HG03521 (cell line): ENCODE measurements around the gene LRRC46.
A peak's percentile ranks its signal among the peaks of the same experiment; 100 is the strongest.

Source experiments
- ATAC-seq: cut with Tn5 transposase; IDR thresholded peaks from one replicate; pipeline ENCODE4 v1.9.1; 2021; ENCODE audit warnings: mild to moderate bottlenecking, moderate library complexity; ENCODE audit not compliant: unreplicated experiment

The LRRC46 gene

GRCh38 chr17:47808830-47809480 lies 22.5 kb upstream of the LRRC46 start:
- ATAC-seq = no peak

- ATAC-seq = no peak
These were observed 21.2 kb upstream of the LRRC46 start for GRCh38 chr17:47810200-47810821.

DNA sequence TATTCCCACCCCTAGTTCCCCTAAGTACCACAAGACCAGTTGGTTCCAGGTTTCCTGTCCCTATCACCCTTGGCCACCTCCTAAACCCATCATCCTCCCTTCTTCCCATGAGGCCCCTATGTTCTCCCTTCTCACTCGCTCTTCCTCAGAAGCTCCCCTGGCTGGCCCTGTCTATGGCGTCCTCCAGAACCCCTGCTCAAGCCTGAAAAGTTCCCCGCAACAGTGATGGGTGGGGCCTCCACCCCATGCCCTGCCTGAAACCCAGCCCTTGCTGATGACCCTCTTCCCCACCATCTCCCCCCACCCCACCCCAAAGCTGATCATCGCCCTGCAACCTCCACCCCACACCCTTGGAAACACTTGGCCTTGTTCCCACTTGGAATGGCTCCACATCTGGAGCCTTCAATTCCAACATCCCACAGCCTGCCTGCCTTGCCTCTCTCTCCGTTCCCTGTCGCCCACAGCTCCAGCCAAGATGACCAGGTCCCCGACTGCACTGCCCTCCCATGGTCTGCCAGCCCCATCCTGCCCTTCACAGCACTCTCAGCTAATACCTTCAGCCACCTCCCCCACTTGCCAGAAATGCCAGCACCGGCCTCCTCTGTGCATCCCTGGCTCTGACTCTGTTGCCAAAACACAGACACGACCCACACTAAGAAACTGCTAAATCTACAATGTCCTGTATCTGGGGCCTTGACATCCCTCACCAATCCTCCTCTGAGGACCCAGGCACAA lies 20.4 kb upstream of the LRRC46 start:
- ATAC-seq = no peak

DNA sequence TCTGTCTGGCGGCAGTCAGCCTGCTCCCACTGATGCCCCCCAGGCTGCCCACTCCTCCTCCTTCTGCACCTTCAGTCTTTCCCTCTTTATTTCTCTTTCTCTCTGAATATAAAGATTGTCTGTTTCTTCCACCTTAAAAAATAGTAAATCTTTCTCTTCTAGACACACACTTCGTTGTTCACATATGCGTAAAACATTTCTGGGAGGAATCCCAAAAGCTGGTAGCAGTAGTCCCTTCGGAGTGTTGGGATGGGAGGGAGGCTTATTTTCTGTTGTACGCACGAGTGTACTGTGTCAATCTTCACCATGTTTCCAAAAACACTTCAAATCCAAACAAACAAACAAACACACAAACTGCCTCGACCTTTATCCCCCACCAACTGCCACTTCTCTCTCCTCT lies 19.8 kb upstream of the LRRC46 start:
- no peak for ATAC-seq

GRCh38 chr17:47812146-47812920 lies 19.1 kb upstream of the LRRC46 start:
- no peak for ATAC-seq

- no peak for ATAC-seq
These were observed 18.4 kb upstream of the LRRC46 start for GRCh38 chr17:47813077-47813476.

- ATAC-seq = no peak
These were observed 17.9 kb upstream of the LRRC46 start for GRCh38 chr17:47813512-47814031.

GRCh38 chr17:47815106-47815918 lies 16.2 kb upstream of the LRRC46 start:
- ATAC-seq = no peak

DNA sequence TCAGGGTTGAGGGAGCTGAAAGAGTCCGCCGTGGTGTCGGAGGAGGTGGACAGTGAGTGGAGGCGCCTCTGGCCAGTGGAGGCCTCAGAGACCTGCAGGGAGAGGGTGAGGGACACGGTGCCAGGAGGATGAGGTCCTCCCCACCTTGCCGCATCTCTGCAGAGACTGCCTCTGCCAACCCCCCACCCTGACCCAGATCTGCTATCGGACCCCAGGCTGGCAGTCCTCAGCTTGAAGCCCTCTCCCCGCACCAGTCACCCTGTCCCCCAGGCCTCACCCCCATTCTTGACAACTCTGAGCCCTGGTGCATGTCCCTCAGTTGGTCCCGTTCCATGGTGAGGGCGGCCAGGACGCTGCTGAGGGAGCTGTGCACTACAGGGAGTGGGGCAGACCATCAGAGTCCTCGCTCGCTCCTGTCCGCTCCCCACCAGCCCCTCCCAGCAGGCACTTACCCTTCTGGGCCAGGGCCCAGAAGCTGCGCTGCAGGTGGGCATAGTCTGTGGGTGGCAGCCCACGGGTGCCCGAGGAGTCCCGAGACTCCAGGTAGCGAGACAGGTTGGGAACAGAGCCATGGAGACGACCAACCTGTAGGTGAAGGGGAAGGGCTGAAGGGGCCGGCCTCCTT lies 15.2 kb upstream of the LRRC46 start:
- ATAC-seq = no peak

DNA sequence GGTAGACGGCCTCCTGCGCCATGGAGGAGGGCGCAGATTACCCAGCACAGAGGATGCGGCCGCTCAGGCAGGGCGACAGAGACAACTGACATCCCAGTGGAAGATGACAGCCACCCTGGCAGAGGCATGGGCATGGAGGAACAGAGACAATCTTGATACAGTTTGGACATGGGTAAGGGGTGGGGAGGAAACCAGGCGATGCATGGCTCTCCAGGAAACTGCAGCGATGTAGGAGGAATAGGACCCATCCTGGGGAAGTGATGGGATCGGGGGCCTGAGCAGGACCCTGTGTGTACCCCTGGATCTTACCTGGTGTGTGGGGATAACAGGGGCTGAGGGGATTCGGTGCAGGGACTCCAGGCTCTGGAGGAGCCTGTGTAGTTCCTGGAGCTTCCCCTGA lies 14.5 kb upstream of the LRRC46 start:
- ATAC-seq = no peak

DNA sequence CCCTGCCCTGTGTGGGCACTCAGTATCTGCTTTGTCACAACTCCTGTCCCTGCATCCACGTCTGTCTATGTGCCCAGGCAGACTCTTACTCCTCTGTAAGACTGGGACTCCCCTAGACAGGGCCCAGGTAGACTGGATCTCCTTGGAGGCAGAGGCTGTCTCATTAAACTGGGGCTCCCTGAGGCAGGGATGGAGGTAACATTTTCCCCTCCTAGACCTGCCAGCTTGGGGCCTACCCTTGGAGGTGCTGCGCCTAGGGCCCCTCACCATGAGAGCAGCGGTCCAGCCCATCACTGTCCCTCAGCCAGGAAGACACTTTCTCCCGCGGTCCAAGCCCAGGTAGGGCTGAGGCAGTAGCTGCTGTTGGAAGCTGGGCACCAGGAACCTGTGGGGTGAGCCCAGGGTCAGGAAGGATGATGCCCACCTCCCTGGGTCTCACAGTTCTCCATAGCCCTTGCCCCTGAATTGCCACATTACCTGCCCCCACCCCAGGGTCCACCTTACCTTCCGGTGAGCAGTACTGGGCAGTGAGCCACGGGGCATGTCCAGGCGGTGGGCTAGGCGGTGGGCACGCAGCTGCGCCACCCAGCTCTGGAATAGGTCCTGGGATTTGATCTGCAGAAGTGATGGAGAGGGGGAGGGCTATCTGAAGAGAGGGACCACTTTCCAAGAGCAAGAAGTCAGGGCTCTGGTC lies 13.3 kb upstream of the LRRC46 start:
- ATAC-seq = no peak

DNA sequence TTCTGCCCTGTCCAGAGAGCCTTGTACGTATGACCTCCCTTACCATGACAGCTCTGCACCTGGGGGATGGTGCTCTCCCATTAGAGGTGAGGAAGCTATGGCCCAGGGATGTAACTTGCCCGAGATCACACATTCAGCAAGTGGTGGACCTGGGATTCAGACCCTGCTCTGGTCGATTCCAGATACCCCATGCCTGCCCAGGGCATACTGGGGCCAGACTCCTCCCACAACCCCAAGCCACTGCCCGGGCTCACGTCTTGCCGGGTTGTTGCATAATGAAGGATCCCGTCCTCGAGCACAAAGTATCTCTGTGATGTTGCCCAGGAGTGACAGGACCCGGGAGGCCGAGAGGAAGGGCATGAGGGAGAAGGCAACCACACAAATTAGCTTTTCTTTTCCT lies 12.0 kb upstream of the LRRC46 start:
- no peak for ATAC-seq

DNA sequence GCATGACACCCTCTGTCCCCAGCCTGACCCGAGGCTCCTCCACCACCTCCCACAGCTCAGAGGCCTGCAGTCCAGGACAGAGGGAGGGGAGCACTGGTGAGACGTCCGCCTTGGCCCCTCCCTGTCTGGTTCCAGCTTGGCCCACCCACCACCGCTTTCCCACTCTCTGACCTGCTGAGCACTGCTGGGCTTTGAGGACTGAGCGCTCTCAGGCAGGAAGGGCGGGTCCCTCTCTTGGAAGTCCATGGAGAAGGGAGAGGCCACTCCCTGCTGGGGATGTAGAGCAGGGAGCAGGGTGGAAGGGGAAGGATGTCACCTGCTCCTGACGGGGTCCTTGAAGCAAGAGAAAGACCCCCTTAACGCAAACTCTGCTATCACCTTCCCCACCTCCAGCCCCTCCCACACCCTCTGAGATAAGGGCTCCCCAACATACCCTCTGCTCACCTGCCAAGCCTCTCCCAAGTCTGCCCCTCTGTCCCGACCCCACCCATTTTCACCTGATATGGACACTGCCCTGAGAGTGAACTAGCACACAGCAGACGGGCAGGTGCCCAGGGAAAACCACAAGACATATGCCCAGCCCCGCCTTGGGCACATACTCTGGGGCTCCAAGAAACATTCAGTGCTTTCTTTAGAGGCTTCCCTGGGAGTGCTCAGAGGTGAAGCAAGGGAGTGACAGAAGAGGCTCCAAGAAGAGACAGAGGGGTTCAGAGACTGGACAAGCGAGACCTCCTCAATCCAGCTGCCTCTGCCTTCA lies 11.3 kb upstream of the LRRC46 start:
- no peak for ATAC-seq

- no peak for ATAC-seq
These were observed 10.4 kb upstream of the LRRC46 start for GRCh38 chr17:47821031-47821423.

GRCh38 chr17:47821424-47822391 lies 9.8 kb upstream of the LRRC46 start, which contains the start of gene OSBPL7:
Gene OSBPL7, minus strand, starts transcription at chr17:47821794. Its CDS starts 1,516 bp downstream, at chr17:47820278.
- peak; percentile 45 for ATAC-seq

GRCh38 chr17:47822785-47823184 lies 8.7 kb upstream of the LRRC46 start:
- ATAC-seq = no peak

- ATAC-seq = no peak
These were observed 8.0 kb upstream of the LRRC46 start for GRCh38 chr17:47823519-47823918.
